MCF 10A (cell line): ENCODE data around the gene LSM14B. TPM values are rescaled to one million over a fixed set of nuclear protein-coding genes. Genes with fewer than 3 reads are reported as not detected.

Experiments used
- BruUV-seq: library from RNA; stranded (reverse); fragments of 400-500 nt; replicated peaks from 2 replicates; lab custom pipeline; 2021; lab: Mats Ljungman, UMichigan
- CTCF ChIA-PET: fragments of 300-600 bp; sonication (Branson Sonifier 250); formaldehyde crosslinking; extraction: SDS; loops from one replicate; lab custom pipeline; 2021; ENCODE audit warnings: antibody characterized with exemption, inconsistent platforms; lab: Yijun Ruan, JAX
- POLR2A ChIA-PET: fragments of 300-600, 350-650 bp; sonication (Branson Sonifier 250); formaldehyde crosslinking; extraction: SDS; loops from one replicate; lab custom pipeline; 2020; ENCODE audit warnings: antibody characterized with exemption, inconsistent platforms; lab: Yijun Ruan, JAX
- DNase-seq: peaks from one replicate; pipeline ENCODE4 v3.0.0-alpha.2; 2018; ENCODE audit not compliant: unreplicated experiment
- H3K27ac Mint-ChIP-seq: one replicate; pipeline ENCODE4 v1.8.0; 2022; ENCODE audit warnings: mild to moderate bottlenecking, low read depth, mixed read lengths; ENCODE audit not compliant: unreplicated experiment
- H3K27me3 Mint-ChIP-seq: one replicate; pipeline ENCODE4 v1.8.0; 2022; ENCODE audit warnings: mixed read lengths; ENCODE audit not compliant: insufficient read depth, unreplicated experiment
- H3K36me3 Mint-ChIP-seq: one replicate; pipeline ENCODE4 v1.8.0; 2022; ENCODE audit warnings: mild to moderate bottlenecking, moderate library complexity, mixed read lengths; ENCODE audit not compliant: insufficient read depth, unreplicated experiment
- H3K4me1 Mint-ChIP-seq: one replicate; pipeline ENCODE4 v1.8.0; 2022; ENCODE audit warnings: mixed read lengths; ENCODE audit not compliant: insufficient read depth, unreplicated experiment
- H3K4me3 Mint-ChIP-seq: one replicate; pipeline ENCODE4 v1.8.0; 2022; ENCODE audit warnings: mild to moderate bottlenecking, moderate library complexity, mixed read lengths; ENCODE audit not compliant: unreplicated experiment
- H3K9me3 Mint-ChIP-seq: one replicate; pipeline ENCODE4 v1.8.0; 2022; ENCODE audit warnings: mixed read lengths; ENCODE audit not compliant: unreplicated experiment
- intact Hi-C: fragments of 100-400 bp; cut with micrococcal nuclease; formaldehyde crosslinking; loops from 2 replicates; pipeline ENCODE4 v1.14.1; 2022
- total RNA-seq: library from RNA; stranded (reverse); gene quantifications from 2 replicates; pipeline ENCODE4 v1.2.3, GENCODE V29; 2022
- TF ChIP-seq, protein P1 (sequence below): fragments of 200-600 bp; IDR thresholded peaks from one replicate; pipeline ENCODE4 v1.8.0; 2022; ENCODE audit warnings: antibody characterized with exemption, mild to moderate bottlenecking; ENCODE audit not compliant: unreplicated experiment

Gene LSM14B
- total RNA-seq, 1 experiment from 2014 or later, result 35.1 TPM

DNA sequence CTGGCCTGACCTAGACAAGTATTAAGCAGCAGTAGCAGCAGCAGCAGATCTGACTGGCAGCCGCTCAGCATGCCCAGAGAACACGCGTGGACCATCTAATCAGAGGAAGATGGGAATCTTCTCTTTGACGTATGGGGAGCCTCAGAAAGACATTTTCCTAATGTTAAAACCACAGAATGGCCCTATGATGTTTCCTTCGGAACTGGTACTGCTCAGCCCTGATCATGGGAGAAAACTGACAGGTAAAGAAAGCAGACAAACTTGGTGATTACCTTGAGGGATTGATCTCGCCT lies 14.8 kb downstream of the LSM14B start:
- no peak overlapping the region for H3K4me3 Mint-ChIP-seq
- no peak overlapping the region for H3K27ac Mint-ChIP-seq
- H3K36me3 Mint-ChIP-seq, result peaks cover 99% of the 10 kb centered on the region
- intact Hi-C loops, result no loop called here
- POLR2A ChIA-PET, result interaction anchor here (1.3 to 6.1 kb wide), 3 partner anchors 13 to 126 kb away, joined by 6 to 72 read pairs (median 9); partner anchors contain the start of gene LSM14B
- H3K4me1 Mint-ChIP-seq, result peaks cover 23% of the 10 kb centered on the region
- CTCF ChIA-PET, result interaction anchor here (1.1 to 6.0 kb wide), 3 partner anchors 10 to 126 kb away, joined by 8 to 62 read pairs (median 17); no protein-coding TSS in a partner anchor
- H3K27me3 Mint-ChIP-seq, result no peaks in the 10 kb centered on the region
- no peak for DNase-seq
- no TSS peak for BruUV-seq
- TF ChIP-seq, protein P1, sequence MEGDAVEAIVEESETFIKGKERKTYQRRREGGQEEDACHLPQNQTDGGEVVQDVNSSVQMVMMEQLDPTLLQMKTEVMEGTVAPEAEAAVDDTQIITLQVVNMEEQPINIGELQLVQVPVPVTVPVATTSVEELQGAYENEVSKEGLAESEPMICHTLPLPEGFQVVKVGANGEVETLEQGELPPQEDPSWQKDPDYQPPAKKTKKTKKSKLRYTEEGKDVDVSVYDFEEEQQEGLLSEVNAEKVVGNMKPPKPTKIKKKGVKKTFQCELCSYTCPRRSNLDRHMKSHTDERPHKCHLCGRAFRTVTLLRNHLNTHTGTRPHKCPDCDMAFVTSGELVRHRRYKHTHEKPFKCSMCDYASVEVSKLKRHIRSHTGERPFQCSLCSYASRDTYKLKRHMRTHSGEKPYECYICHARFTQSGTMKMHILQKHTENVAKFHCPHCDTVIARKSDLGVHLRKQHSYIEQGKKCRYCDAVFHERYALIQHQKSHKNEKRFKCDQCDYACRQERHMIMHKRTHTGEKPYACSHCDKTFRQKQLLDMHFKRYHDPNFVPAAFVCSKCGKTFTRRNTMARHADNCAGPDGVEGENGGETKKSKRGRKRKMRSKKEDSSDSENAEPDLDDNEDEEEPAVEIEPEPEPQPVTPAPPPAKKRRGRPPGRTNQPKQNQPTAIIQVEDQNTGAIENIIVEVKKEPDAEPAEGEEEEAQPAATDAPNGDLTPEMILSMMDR, result no peak
- H3K9me3 Mint-ChIP-seq, result no peaks in the 10 kb centered on the region

DNA sequence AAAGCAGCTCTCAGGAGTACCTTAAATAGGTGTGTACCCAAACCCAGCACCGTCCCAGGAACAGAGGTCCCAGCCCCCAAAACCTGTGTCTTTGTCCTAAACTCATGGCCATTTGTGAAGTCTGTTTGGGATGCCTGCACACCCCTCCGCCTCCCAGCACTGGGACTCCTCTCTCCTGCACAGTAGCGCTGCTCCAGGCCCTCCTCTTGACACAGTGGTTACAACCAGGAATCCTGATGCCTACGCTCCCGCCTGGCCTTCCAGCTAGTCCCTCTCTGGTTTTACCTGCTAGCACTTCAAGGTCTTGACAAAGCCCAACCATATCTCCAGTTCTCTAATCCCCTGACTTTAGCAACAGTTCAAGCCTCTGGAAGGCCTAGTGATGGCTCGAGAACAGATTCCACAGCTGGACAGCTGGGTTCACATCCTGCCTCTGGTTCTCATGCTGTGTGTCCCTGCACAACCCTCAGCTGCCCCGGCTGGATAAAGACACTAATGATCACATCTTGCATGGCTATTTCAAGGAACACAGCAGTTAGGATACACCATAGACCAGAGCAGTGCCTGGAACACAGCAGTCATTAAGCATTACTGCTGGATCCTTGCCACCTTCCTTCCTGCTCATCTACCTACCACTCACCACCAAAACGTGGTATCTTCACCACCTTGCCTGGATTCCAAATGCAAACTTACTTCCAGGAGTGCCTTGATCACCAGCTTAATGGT lies 15.4 kb downstream of the LSM14B start:
- Mint-ChIP-seq H3K4me3 (no peak overlapping the region), H3K4me1 (peaks cover 18% of the 10 kb centered on the region), H3K27me3 (no peaks in the 10 kb centered on the region), H3K36me3 (peaks cover 98% of the 10 kb centered on the region), H3K27ac (no peak overlapping the region), H3K9me3 (no peaks in the 10 kb centered on the region)
- DNase-seq, result no peak
- intact Hi-C loops, result no loop called here
- CTCF ChIA-PET, result interaction anchor here (0.6 to 6.0 kb wide), 7 partner anchors 14 to 487 kb away, joined by 3 to 62 read pairs (median 3); no protein-coding TSS in a partner anchor
- TF ChIP-seq, protein P1, result no peak
- BruUV-seq, result no TSS peak
- POLR2A ChIA-PET, result interaction anchor here (0.6 to 6.1 kb wide), 5 partner anchors 13 to 183 kb away, joined by 3 to 72 read pairs (median 3); partner anchors contain the start of gene LSM14B

DNA sequence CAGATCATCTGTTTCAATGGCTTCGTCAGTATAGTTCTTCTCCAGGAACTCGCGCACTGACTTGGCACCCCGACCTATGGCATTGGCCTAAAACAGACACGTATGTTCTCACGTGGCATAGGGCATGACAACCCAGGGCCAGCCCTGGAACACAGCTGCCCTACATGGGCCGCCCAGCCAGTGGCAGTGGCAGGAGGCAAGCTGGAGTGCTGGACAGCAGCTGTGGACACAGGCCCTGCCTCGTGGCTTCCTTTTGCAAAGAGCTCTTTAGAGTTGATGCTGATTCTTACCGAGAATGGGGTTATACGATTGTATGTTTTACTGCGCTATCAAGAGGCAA lies 15.9 kb downstream of the LSM14B start:
- no TSS peak for BruUV-seq
- H3K4me3 Mint-ChIP-seq, result no peak overlapping the region
- intact Hi-C loops, result no loop called here
- POLR2A ChIA-PET, result interaction anchor here (0.6 to 6.1 kb wide), 5 partner anchors 14 to 184 kb away, joined by 3 to 72 read pairs (median 3); partner anchors contain the start of gene LSM14B
- peaks cover 17% of the 10 kb centered on the region for H3K4me1 Mint-ChIP-seq
- H3K36me3 Mint-ChIP-seq, result peaks cover 92% of the 10 kb centered on the region
- CTCF ChIA-PET, result interaction anchor here (0.6 to 6.0 kb wide), 8 partner anchors 14 to 486 kb away, joined by 3 to 62 read pairs (median 3); no protein-coding TSS in a partner anchor
- H3K27ac Mint-ChIP-seq, result no peak overlapping the region
- TF ChIP-seq, protein P1, result no peak
- H3K27me3 Mint-ChIP-seq, result no peaks in the 10 kb centered on the region
- no peaks in the 10 kb centered on the region for H3K9me3 Mint-ChIP-seq
- no peak for DNase-seq

DNA sequence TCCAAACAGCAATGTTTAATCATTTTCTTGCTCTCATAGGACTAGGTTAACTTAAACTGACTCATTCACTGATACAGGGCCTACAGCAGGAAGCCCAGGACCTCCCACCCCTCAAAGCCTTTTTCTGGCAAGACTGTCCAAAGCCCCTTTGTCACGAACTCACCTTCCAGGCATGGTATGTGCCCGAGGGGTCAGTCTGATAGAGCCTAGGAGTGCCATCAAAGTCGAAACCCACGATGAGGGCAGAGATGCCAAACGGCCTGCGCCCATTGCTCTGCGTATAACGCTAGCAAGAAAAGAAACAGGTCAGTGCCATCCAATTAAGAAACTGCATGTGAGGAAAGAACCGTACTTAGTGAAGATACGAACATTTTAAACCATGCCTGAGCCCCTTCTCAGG lies 16.6 kb downstream of the LSM14B start:
- H3K27me3 Mint-ChIP-seq, result no peaks in the 10 kb centered on the region
- POLR2A ChIA-PET, result interaction anchor here (0.7 to 6.1 kb wide), 3 partner anchors 15 to 122 kb away, joined by 3 to 72 read pairs (median 8); partner anchors contain the start of genes LSM14B and TAF4
- H3K36me3 Mint-ChIP-seq, result peaks cover 85% of the 10 kb centered on the region
- BruUV-seq, result no TSS peak
- peaks cover 17% of the 10 kb centered on the region for H3K4me1 Mint-ChIP-seq
- TF ChIP-seq, protein P1, result no peak
- no peak for DNase-seq
- H3K9me3 Mint-ChIP-seq, result no peaks in the 10 kb centered on the region
- CTCF ChIA-PET, result interaction anchor here (0.7 to 6.0 kb wide), 3 partner anchors 98 to 128 kb away, joined by 3 to 62 read pairs (median 3); no protein-coding TSS in a partner anchor
- H3K4me3 Mint-ChIP-seq, result no peak overlapping the region
- no peak overlapping the region for H3K27ac Mint-ChIP-seq
- intact Hi-C loops, result no loop called here
